Prostate gland (tissue), 2 donors: ENCODE results near the gene SHCBP1L. TPM values are rescaled to one million over a fixed set of nuclear protein-coding genes. Genes with fewer than 3 reads are reported as not detected.

ENCODE experiments used
- DNase-seq: peaks from one replicate; pipeline ENCODE4 v3.0.0-alpha.2; 2019; ENCODE audit warnings: low spot score
- H3K27ac ChIP-seq, 2 donors: fragments of 200-600 bp; sonication (generic); 2 replicates each; pipeline ENCODE4 v1.5.1; 2017 to 2019
- H3K27me3 ChIP-seq: fragments of 200-600 bp; sonication (generic); replicated peaks from 2 replicates; pipeline ENCODE4 v1.5.1; 2019; ENCODE audit not compliant: insufficient read depth
- H3K36me3 ChIP-seq, 2 donors: fragments of 200-600 bp; sonication (generic); 1 replicate in 1 of 2; 2 replicates in 1 of 2; pipeline versions ENCODE4 v1.5.1 to v1.8.1; 2017 to 2019
- H3K4me1 ChIP-seq: fragments of 200-600 bp; sonication (generic); replicated peaks from 2 replicates; pipeline ENCODE4 v1.5.1; 2019
- H3K4me3 ChIP-seq, 2 donors: fragments of 200-600 bp; sonication (generic); 2 replicates each; pipeline ENCODE4 v1.5.1; 2017 to 2019
- H3K9me3 ChIP-seq: fragments of 200-600 bp; sonication (generic); 2 replicates; pipeline ENCODE4 v1.5.1; 2017
- POLR2A ChIP-seq: fragments of 450-650 bp; IDR thresholded peaks from one replicate; pipeline ENCODE4 v1.6.1; 2016; ENCODE audit warnings: antibody characterized with exemption, mild to moderate bottlenecking
- POLR2AphosphoS5 ChIP-seq: sonication (generic); formaldehyde crosslinking; IDR thresholded peaks from one replicate; pipeline ENCODE4 v1.6.1; 2017; ENCODE audit warnings: antibody characterized with exemption
- WGBS: methylation state at CpG from one replicate; pipeline ENCODE4 v1.1.5; 2018; 5-methylcytosine and 5-hydroxymethylcytosine counted together
- intact Hi-C: fragments of 100-400 bp; cut with DNase I; formaldehyde crosslinking; loops from one replicate; pipeline ENCODE4 v1.14.2; 2022
- total RNA-seq, 2 donors: library from RNA; depleted of rRNA; stranded (reverse); fragments of >200 nt; gene quantifications; one replicate each; pipeline ENCODE4 v1.1.0, GENCODE V29; 2016
- TF ChIP-seq, protein P1 (sequence below), 4 experiments: fragments of 200-600 bp in 2 of 4; fragments of 450-650 bp in 2 of 4; sonication (generic) in 2 of 4; IDR thresholded peaks; 1 replicate in 3 of 4; 2 replicates in 1 of 4; pipeline ENCODE4 v1.5.1; 2016 to 2019; ENCODE audit warnings: antibody characterized with exemption in 4 of 4, mild to moderate bottlenecking in 2 of 4, moderate library complexity in 2 of 4

The SHCBP1L gene
- total RNA-seq, 2 donors from 2014 or later = 23.9 TPM; not detected in 1

DNA sequence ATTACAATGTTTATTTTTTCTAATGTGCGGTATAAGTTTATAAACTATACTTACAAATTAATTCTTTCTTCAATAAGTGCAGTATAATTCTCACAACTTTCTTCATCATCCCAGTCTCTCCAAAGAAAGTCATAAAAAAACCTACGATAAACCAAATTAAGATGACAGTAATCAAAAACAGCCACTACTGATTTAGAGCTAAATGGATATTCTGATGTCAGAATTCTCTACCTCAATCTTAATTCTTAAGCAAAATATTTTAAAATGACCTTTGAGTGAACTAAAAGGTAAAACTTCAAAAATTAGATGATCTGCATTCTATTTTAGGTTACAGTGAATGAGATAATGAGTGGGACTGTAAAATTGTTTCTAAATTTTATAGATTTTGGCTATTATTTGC is 13.6 kb downstream of the SHCBP1L start:
- no peak for TF ChIP-seq POLR2AphosphoS5
- no peak for TF ChIP-seq POLR2A
- TF ChIP-seq, protein P1, sequence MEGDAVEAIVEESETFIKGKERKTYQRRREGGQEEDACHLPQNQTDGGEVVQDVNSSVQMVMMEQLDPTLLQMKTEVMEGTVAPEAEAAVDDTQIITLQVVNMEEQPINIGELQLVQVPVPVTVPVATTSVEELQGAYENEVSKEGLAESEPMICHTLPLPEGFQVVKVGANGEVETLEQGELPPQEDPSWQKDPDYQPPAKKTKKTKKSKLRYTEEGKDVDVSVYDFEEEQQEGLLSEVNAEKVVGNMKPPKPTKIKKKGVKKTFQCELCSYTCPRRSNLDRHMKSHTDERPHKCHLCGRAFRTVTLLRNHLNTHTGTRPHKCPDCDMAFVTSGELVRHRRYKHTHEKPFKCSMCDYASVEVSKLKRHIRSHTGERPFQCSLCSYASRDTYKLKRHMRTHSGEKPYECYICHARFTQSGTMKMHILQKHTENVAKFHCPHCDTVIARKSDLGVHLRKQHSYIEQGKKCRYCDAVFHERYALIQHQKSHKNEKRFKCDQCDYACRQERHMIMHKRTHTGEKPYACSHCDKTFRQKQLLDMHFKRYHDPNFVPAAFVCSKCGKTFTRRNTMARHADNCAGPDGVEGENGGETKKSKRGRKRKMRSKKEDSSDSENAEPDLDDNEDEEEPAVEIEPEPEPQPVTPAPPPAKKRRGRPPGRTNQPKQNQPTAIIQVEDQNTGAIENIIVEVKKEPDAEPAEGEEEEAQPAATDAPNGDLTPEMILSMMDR (IDR thresholded peaks at IDR 0.05) = no peak
- H3K4me3 ChIP-seq = no peak overlapping the region
- H3K9me3 ChIP-seq = no peaks in the 10 kb centered on the region
- no peaks in the 10 kb centered on the region for H3K27me3 ChIP-seq
- intact Hi-C loops = no loop called here
- WGBS = 95% methylated on average over 2 of the region's 2 CpGs
- no peak for DNase-seq
- H3K4me1 ChIP-seq = no peaks in the 10 kb centered on the region
- H3K36me3 ChIP-seq = no peaks in the 10 kb centered on the region
- H3K27ac ChIP-seq = no peak overlapping the region

DNA sequence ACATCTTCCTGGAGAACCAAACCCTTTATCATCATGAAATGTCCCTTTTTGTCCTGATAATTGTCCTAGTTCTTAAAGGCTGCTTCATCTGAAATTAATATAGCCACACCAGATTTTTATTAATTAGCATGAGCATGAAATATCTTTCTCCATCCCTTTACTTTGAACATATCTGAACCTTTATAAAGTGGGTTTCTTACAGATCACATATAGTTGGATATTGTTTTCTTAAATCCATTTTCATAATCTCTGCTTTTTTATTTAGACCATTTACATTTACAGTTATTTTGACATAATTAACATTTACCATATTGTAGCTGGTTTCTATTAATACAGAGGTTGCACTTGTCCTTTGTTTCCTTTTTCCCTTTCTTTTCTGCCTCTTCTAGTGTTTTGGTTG is 17.2 kb downstream of the SHCBP1L start:
- intact Hi-C loops = no loop called here
- H3K4me3 ChIP-seq = no peak overlapping the region

DNA sequence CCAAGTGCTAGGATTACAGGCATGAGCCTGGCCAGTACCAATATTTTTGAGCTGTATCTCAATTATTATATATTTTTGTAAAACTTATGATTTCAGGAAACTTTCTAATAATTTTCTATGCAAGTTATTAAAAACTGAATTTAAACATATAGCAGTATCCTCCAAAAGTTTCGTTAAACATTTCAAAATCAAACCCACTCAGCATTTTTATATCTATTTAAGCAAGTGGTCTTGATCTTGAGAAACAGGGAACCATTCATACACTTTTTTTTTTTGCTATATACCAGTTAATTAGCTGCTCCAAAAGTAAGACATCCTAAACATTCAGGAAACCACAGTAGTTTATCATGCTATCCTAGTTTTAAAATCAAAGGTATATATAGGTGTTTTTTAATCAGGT is 22.0 kb downstream of the SHCBP1L start:
- no peaks in the 10 kb centered on the region for H3K27me3 ChIP-seq
- no peaks in the 10 kb centered on the region for H3K4me1 ChIP-seq
- TF ChIP-seq, protein P1 (IDR thresholded peaks at IDR 0.05) = no peak
- TF ChIP-seq POLR2AphosphoS5 (no peak), POLR2A (no peak)
- intact Hi-C loops = no loop called here
- DNase-seq = no peak
- no peaks in the 10 kb centered on the region for H3K9me3 ChIP-seq
- no peak overlapping the region for H3K4me3 ChIP-seq
- 79% methylated on average over 1 of the region's 1 CpG for WGBS
- H3K36me3 ChIP-seq = no peaks in the 10 kb centered on the region
- no peak overlapping the region for H3K27ac ChIP-seq

More for the DNA sequence above, 17.2 kb downstream of the SHCBP1L start:
- TF ChIP-seq POLR2AphosphoS5 (no peak), POLR2A (no peak)
- TF ChIP-seq, protein P1 (IDR thresholded peaks at IDR 0.05) = no peak
- Histone ChIP-seq H3K4me1 (no peaks in the 10 kb centered on the region), H3K27ac (no peak overlapping the region), H3K9me3 (no peaks in the 10 kb centered on the region), H3K36me3 (no peaks in the 10 kb centered on the region), H3K27me3 (no peaks in the 10 kb centered on the region)
- DNase-seq = no peak

DNA sequence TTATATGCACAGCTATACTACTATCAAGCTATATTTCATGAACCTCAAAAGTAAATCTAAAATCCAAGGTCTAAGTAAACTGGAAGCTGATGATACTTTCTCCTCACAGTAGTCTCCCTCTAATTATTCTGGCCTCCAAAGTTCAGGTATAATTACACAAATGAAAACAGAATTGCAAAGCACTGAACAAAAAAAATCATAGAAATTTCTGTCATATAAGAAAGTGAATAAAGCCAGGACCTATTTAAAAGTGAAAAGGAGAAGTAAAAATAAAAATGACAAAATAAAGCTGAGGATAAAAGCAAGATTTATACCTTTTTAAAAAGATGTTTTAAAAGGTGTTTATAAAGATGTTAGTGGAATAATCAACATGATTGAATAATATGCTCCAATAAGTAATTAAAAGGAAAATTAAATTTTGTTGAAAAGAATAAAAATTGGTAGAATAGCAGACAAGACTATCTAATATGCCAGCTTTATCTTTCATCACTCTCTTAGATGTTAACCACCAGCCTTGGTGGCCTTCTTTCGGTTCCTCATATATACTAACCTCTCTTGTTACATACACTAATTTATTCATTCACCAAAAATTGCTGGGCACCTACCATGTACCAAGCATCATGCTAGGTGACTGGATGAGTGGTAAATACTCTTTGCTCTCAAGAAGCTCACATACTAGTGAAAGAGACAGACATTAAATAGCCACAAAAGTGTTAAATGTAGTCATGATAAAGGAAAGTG is 25.1 kb downstream of the SHCBP1L start:
- H3K27ac ChIP-seq = no peak overlapping the region
- no peaks in the 10 kb centered on the region for H3K4me1 ChIP-seq
- no peaks in the 10 kb centered on the region for H3K9me3 ChIP-seq
- TF ChIP-seq, protein P1 (IDR thresholded peaks at IDR 0.05) = no peak
- TF ChIP-seq POLR2AphosphoS5 (no peak), POLR2A (no peak)
- no peak overlapping the region for H3K4me3 ChIP-seq
- no peaks in the 10 kb centered on the region for H3K27me3 ChIP-seq
- no peak for DNase-seq
- WGBS = 76% methylated on average over 1 of the region's 1 CpG
- intact Hi-C loops = no loop called here
- no peaks in the 10 kb centered on the region for H3K36me3 ChIP-seq

DNA sequence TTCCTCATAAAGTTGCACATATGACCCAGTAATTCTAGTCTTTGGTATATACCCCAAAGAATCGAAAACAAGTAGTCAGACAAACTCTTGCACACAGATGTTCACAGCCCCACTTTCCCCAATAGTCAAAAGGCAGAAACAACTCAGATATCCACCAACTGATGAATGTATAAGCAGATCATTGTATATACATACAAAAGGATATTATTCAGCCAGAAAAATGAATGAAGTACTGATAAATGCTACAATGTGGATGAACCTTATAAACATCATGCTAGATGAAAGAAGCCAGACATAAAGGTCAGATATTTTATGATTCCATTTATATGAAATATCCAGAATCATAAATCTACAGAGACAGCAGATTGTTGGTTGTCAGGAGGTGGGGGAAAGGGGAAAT is 27.3 kb downstream of the SHCBP1L start:
- H3K36me3 ChIP-seq = no peaks in the 10 kb centered on the region
- H3K9me3 ChIP-seq = no peaks in the 10 kb centered on the region
- no peaks in the 10 kb centered on the region for H3K27me3 ChIP-seq
- no peak overlapping the region for H3K4me3 ChIP-seq
- H3K4me1 ChIP-seq = no peaks in the 10 kb centered on the region
- H3K27ac ChIP-seq = no peak overlapping the region
- TF ChIP-seq POLR2AphosphoS5 (no peak), POLR2A (no peak)
- TF ChIP-seq, protein P1 (IDR thresholded peaks at IDR 0.05) = no peak
- intact Hi-C loops = no loop called here
- no peak for DNase-seq
- 95% methylated on average over 1 of the region's 1 CpG for WGBS
